ENCODE measurements around the gene COL6A5. TPM values are rescaled to one million over a fixed set of nuclear protein-coding genes. Genes with fewer than 3 reads are reported as not detected.
A peak's percentile ranks its signal among the peaks of the same experiment; 100 is the strongest.

The COL6A5 gene
- total and polyA plus RNA-seq, 12 donors, result 0.11 TPM; not detected in 10

- 38 to 54% (median 45%) methylated on average over 6 of the region's 6 CpGs for WGBS, 4 donors
- peak in 4 of 7 donors; percentile 3 to 59 (median 28) for DNase-seq
- Histone ChIP-seq H3K36me3 (replicated peaks in 1 of 2) (no peaks in the 10 kb centered on the region), H3K9me3 (replicated peaks in 1 of 3) (no peaks in the 10 kb centered on the region), H3K4me1 (replicated peaks in 1 of 2) (no peaks in the 10 kb centered on the region), H3K27me3 (peaks cover 2% of the 10 kb centered on the region), H3K4me3 (no peak overlapping the region), H3K27ac (no peak overlapping the region)
- intact Hi-C loops (cut with DNase I), result no loop called here
- no peak for TF ChIP-seq POLR2A (IDR thresholded peaks at IDR 0.05)
- TF ChIP-seq CTCF (IDR thresholded peaks at IDR 0.05), result no peak
Observed at GRCh38 chr3:130509008-130509407, 163.5 kb downstream of the COL6A5 start.

DNA sequence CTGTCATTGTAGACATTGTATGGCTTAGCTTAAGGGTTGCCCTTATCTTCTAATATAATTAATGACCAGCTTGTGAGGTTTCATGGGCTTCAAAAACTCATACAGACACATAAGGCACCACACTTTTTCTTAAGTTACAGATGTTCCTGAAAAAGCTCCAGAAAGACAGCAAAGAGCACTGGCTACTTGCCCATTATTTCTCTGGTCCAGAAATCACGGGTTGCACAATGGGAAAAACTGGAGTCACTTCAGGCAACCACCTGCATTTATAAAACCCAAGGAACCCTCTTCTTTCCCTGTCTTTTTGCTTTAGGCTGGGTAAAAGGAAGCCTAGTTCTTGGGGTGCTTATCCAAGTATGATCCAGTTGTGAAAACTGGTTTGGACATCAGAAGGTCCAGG, 169.2 kb downstream of the COL6A5 start:
- no peak for DNase-seq
- WGBS, 4 donors, result 36 to 46% (median 39%) methylated on average over 1 of the region's 1 CpG
- no peak overlapping the region for H3K4me3 ChIP-seq
- H3K4me1 ChIP-seq (replicated peaks in 1 of 2), result no peaks in the 10 kb centered on the region
- TF ChIP-seq POLR2A (IDR thresholded peaks at IDR 0.05) (no peak), CTCF (IDR thresholded peaks at IDR 0.05) (no peak)
- peaks cover 35% of the 10 kb centered on the region for H3K27me3 ChIP-seq
- no peaks in the 10 kb centered on the region for H3K36me3 ChIP-seq (replicated peaks in 1 of 2)
- H3K9me3 ChIP-seq (replicated peaks in 1 of 3), result no peaks in the 10 kb centered on the region
- intact Hi-C loops (cut with DNase I), result no loop called here
- no peak overlapping the region for H3K27ac ChIP-seq

- H3K27me3 ChIP-seq, result peaks cover 35% of the 10 kb centered on the region
- H3K27ac ChIP-seq, result no peak overlapping the region
- H3K4me1 ChIP-seq (replicated peaks in 1 of 2), result no peaks in the 10 kb centered on the region
- no peak for TF ChIP-seq CTCF (IDR thresholded peaks at IDR 0.05)
- TF ChIP-seq POLR2A (IDR thresholded peaks at IDR 0.05), result no peak
- no peaks in the 10 kb centered on the region for H3K9me3 ChIP-seq (replicated peaks in 1 of 3)
- 64 to 88% (median 85%) methylated on average over 2 of the region's 2 CpGs for WGBS, 4 donors
- no peak overlapping the region for H3K4me3 ChIP-seq
- DNase-seq, result no peak
- intact Hi-C loops (cut with DNase I), result no loop called here
- H3K36me3 ChIP-seq (replicated peaks in 1 of 2), result no peaks in the 10 kb centered on the region
Observed at GRCh38 chr3:130515755-130516154, 170.3 kb downstream of the COL6A5 start.

DNA sequence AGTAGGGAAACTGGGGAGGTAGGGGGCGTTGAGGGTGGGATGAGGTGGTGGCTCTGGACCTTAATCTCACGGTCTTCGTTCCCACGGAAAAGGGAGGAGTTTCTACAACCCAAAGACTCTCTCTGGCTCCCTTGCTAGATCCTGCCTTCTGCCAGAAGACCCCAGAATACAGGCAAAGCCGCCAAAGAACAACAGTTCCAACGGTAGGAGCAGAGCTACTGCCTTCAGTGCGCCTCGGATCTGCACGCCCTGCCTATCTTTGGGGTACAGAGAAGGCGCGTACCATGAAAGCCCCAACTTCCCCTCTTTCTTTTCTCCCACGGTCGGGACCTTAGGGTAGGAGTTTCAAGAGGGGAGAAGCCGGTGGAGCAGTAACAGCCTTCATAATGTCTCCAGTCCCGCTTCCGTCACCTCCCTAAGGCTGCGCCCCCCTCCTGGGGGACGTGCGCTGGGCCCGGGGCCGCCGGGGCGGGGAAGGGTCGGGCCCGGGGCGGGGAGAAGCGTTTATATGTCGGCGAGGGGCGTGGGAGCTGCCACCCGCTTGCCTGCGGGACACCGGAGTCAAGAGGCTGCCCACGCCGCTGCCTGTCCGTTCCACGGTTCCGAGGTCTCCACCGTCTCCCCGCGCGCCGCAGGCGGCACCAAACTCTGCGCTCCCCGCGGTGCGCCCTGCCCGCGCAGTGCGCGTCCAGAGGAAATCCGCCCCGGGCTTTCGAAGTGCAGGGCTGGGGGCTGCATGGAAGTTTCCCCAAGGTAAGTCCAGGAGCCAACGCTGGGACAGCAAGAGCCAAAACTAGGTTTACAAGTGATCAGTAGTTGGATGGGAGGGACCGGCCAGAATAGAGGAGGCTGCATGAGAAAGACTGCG, 171.4 kb downstream of the COL6A5 start, which contains the start of gene COL6A6:
TSS of gene COL6A6 (plus strand) at position 533 of the 868 bp plus-strand sequence. CDS start 43,188 bp downstream, outside the sequence.
- no peak for DNase-seq
- peaks cover 35% of the 10 kb centered on the region for H3K27me3 ChIP-seq
- intact Hi-C loops (cut with DNase I), result no loop called here
- no peak within 1 kb of the TSS for H3K4me3 ChIP-seq
- TF ChIP-seq POLR2A (IDR thresholded peaks at IDR 0.05), result no peak
- no peak for TF ChIP-seq CTCF (IDR thresholded peaks at IDR 0.05)
- H3K4me1 ChIP-seq (replicated peaks in 1 of 2), result no peaks in the 10 kb centered on the region
- H3K36me3 ChIP-seq (replicated peaks in 1 of 2), result no peaks in the 10 kb centered on the region
- H3K9me3 ChIP-seq (replicated peaks in 1 of 3), result no peaks in the 10 kb centered on the region
- 2 to 5% (median 4%) methylated on average over 21 to 58 of the region's 58 CpGs for WGBS, 4 donors
- no peak within 1 kb of the TSS for H3K27ac ChIP-seq

All from adrenal gland (tissue), 12 donors.